Measurements from ENCODE around the gene TCP11L1. TPM values are rescaled to one million over a fixed set of nuclear protein-coding genes. Genes with fewer than 3 reads are reported as not detected.
A peak's percentile ranks its signal among the peaks of the same experiment; 100 is the strongest.
"Not testable (repeated sequence)": the region's sequence is repeated elsewhere in the genome, so short reads cannot be mapped to it uniquely, and the experiment has no call there.

TCP11L1 gene
- total RNA-seq, 1 experiment from 2014 or later = 15.2 TPM

- ChIA-PET POLR2A (ENCODE audit: unreplicated experiment) (interaction anchor here (0.6 to 0.7 kb wide), 2 partner anchors 44 to 257 kb away, joined by 3 to 5 read pairs; no protein-coding TSS in a partner anchor), CTCF (no interaction called here)
- Histone ChIP-seq H3F3A (ENCODE audit: low read length, unreplicated experiment) (peaks cover 5% of the 10 kb centered on the region), H3K36me3 (ENCODE audit: low read depth, low read length) (peaks cover 5% of the 10 kb centered on the region; the same call in 1 of the 2 replicates), H3K27ac (ENCODE audit: low read length) (peak overlapping the region; percentile 96), H3K4me3 (ENCODE audit: low read length) (peak overlapping the region; percentile 46; the same call in 1 of the 2 replicates), H3K4me1 (ENCODE audit: insufficient read depth, low read length) (peaks cover 62% of the 10 kb centered on the region), H3K4me2 (ENCODE audit: low read length) (peak overlapping the region; percentile 79), H3K27me3 (ENCODE audit: low read length) (no peaks in the 10 kb centered on the region), H2AFZ (ENCODE audit: low read length) (no peak overlapping the region), H3K9ac (ENCODE audit: low read length) (peak overlapping the region; percentile 72), H3K79me2 (ENCODE audit: low read length) (peaks cover 24% of the 10 kb centered on the region), H3K9me3 (ENCODE audit: low read length) (no peaks in the 10 kb centered on the region), H4K20me1 (ENCODE audit: low read length) (no peaks in the 10 kb centered on the region), H3K9me2 (replicated peaks; ENCODE audit: low read length) (no peaks in the 10 kb centered on the region)
- TF ChIP-seq CTCF (conservative IDR thresholded peaks at IDR 0.05; ENCODE audit: low read depth, low read length) = no peak
- no peak for TF ChIP-seq EZH2 (IDR thresholded peaks at IDR 0.05; ENCODE audit: low read length, unreplicated experiment)
- TF ChIP-seq EZH2phosphoT487 (IDR thresholded peaks at IDR 0.05; ENCODE audit: borderline replicate concordance, low read length) = no peak
- BruUV-seq (replicated peaks) = no TSS peak
- intact Hi-C loops (cut with micrococcal nuclease) = no loop called here
- DNase-seq (peak; percentile 96), ATAC-seq (peak; percentile 42)
Measured at GRCh38 chr11:33044285-33044756, 4.9 kb downstream of the TCP11L1 start.

GRCh38 chr11:33045551-33046255 is 6.3 kb downstream of the TCP11L1 start:
- H3K4me2 ChIP-seq (ENCODE audit: low read length) = peak overlapping the region; percentile 29
- H4K20me1 ChIP-seq (ENCODE audit: low read length) = no peaks in the 10 kb centered on the region
- H3K9ac ChIP-seq (ENCODE audit: low read length) = no peak overlapping the region
- peaks cover 17% of the 10 kb centered on the region for H3K79me2 ChIP-seq (ENCODE audit: low read length)
- H3F3A ChIP-seq (ENCODE audit: low read length, unreplicated experiment) = peaks cover 5% of the 10 kb centered on the region
- peak; percentile 20; the same call in 1 of the 2 replicates for ATAC-seq
- peaks cover 5% of the 10 kb centered on the region; the same call in 1 of the 2 replicates for H3K36me3 ChIP-seq (ENCODE audit: low read depth, low read length)
- intact Hi-C loops (cut with micrococcal nuclease) = no loop called here
- ChIA-PET POLR2A (ENCODE audit: unreplicated experiment) (no interaction called here), CTCF (no interaction called here)
- no peak overlapping the region for H3K4me3 ChIP-seq (ENCODE audit: low read length)
- no peak overlapping the region for H2AFZ ChIP-seq (ENCODE audit: low read length)
- H3K27ac ChIP-seq (ENCODE audit: low read length) = peak overlapping the region; percentile 96
- TF ChIP-seq CTCF (conservative IDR thresholded peaks at IDR 0.05; ENCODE audit: low read depth, low read length) = no peak
- no peak for TF ChIP-seq EZH2 (IDR thresholded peaks at IDR 0.05; ENCODE audit: low read length, unreplicated experiment)
- no peak for TF ChIP-seq EZH2phosphoT487 (IDR thresholded peaks at IDR 0.05; ENCODE audit: borderline replicate concordance, low read length)
- no peaks in the 10 kb centered on the region for H3K27me3 ChIP-seq (ENCODE audit: low read length)
- no TSS peak for BruUV-seq (replicated peaks)
- peak; percentile 83 for DNase-seq
- H3K9me3 ChIP-seq (ENCODE audit: low read length) = no peaks in the 10 kb centered on the region
- H3K9me2 ChIP-seq (replicated peaks; ENCODE audit: low read length) = no peaks in the 10 kb centered on the region
- peaks cover 56% of the 10 kb centered on the region for H3K4me1 ChIP-seq (ENCODE audit: insufficient read depth, low read length)

- H3K27me3 ChIP-seq (ENCODE audit: low read length); H3K79me2 ChIP-seq (ENCODE audit: low read length); H3K9me3 ChIP-seq (ENCODE audit: low read length); intact Hi-C loops (cut with micrococcal nuclease); CTCF ChIA-PET; H3K9ac ChIP-seq (ENCODE audit: low read length); H3K4me2 ChIP-seq (ENCODE audit: low read length); H3K27ac ChIP-seq (ENCODE audit: low read length); H2AFZ ChIP-seq (ENCODE audit: low read length); H3F3A ChIP-seq (ENCODE audit: low read length, unreplicated experiment); ATAC-seq; DNase-seq; H4K20me1 ChIP-seq (ENCODE audit: low read length); H3K4me3 ChIP-seq (ENCODE audit: low read length); H3K36me3 ChIP-seq (ENCODE audit: low read depth, low read length); H3K9me2 ChIP-seq (replicated peaks; ENCODE audit: low read length); BruUV-seq (replicated peaks): not testable (repeated sequence)
- H3K4me1 ChIP-seq (ENCODE audit: insufficient read depth, low read length) = peaks cover 30% of the 10 kb centered on the region
- POLR2A ChIA-PET (ENCODE audit: unreplicated experiment) = interaction anchor here (0.6 kb wide), 1 partner anchor 14 kb away, joined by 3 read pairs; no protein-coding TSS in a partner anchor
Measured at GRCh38 chr11:33048701-33049100, 9.3 kb downstream of the TCP11L1 start.

- H2AFZ ChIP-seq (ENCODE audit: low read length); BruUV-seq (replicated peaks); H3K9ac ChIP-seq (ENCODE audit: low read length); H3K4me2 ChIP-seq (ENCODE audit: low read length); H3F3A ChIP-seq (ENCODE audit: low read length, unreplicated experiment); DNase-seq; intact Hi-C loops (cut with micrococcal nuclease); H4K20me1 ChIP-seq (ENCODE audit: low read length); POLR2A ChIA-PET (ENCODE audit: unreplicated experiment); H3K4me3 ChIP-seq (ENCODE audit: low read length); H3K9me3 ChIP-seq (ENCODE audit: low read length); H3K27ac ChIP-seq (ENCODE audit: low read length); H3K36me3 ChIP-seq (ENCODE audit: low read depth, low read length); H3K79me2 ChIP-seq (ENCODE audit: low read length); CTCF ChIA-PET; H3K27me3 ChIP-seq (ENCODE audit: low read length); H3K9me2 ChIP-seq (replicated peaks; ENCODE audit: low read length): not testable (repeated sequence)
- H3K4me1 ChIP-seq (ENCODE audit: insufficient read depth, low read length) = peaks cover 20% of the 10 kb centered on the region
- ATAC-seq = peak; percentile 58; the same call in 1 of the 2 replicates
Measured at GRCh38 chr11:33049565-33050408, 10.4 kb downstream of the TCP11L1 start.

Data from PC-3 (cell line).